HG02678 (cell line): Measurements from ENCODE around the gene HADHB.
A peak's percentile ranks its signal among the peaks of the same experiment; 100 is the strongest.

ENCODE experiments used
- ATAC-seq: cut with Tn5 transposase; IDR thresholded peaks from one replicate; pipeline ENCODE4 v1.9.1; 2021; ENCODE audit warnings: mild to moderate bottlenecking, moderate library complexity; ENCODE audit not compliant: unreplicated experiment

The HADHB gene

DNA sequence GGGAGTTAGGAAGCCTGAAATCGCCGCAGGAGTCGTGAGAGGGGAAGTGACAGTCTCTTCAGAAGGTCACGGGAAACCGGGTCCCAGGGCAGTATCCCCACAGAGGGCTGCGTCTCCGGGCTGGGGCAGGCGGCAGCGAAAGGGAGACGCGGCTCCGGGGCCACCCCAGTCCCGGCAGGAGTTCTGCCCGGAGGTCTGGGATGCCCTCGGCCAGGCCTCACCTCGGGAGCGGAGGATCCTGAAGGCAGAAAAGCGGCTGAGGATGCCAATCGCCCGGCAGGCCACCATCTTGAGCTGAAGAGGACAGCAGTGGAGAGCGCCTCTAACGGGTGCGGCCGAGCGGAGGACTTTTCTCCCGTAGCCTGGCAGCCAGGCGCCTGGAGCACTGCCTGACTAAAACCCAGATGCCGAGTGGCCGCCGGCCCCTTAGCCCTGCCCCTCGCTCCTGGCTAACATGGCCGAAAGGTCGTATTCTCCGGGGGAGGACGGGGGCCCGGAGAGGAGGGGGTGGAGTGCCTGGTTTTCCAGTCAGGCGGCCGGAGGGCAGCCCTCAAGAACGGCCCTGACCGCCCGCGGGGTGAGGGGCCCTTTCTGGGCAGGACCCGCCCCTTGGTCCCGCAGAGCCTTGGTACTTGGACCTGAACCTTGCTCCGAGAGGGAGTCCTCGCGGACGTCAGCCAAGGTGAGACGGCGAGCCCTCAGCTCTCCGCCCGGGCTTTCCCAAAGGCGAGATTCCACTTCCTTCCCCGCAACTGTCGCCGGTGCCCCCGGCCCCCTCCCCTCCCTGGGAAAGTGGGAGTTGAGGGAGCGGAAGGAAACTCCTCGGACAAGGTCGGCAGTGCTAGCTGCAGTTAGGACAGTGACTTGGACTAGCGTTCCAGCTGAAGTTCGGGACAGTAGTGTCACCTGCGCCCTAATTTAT is at the start of gene HADHB, which contains the start of gene HADHA:
Gene HADHB, plus strand, starts transcription at position 631 of the 922 bp plus-strand sequence. CDS start 9,316 bp downstream, outside the sequence.
Gene HADHA, minus strand, starts transcription at position 324 of the 922 bp plus-strand sequence. Its CDS starts 36 bp downstream, at position 288.
- ATAC-seq = peak; percentile 68

DNA sequence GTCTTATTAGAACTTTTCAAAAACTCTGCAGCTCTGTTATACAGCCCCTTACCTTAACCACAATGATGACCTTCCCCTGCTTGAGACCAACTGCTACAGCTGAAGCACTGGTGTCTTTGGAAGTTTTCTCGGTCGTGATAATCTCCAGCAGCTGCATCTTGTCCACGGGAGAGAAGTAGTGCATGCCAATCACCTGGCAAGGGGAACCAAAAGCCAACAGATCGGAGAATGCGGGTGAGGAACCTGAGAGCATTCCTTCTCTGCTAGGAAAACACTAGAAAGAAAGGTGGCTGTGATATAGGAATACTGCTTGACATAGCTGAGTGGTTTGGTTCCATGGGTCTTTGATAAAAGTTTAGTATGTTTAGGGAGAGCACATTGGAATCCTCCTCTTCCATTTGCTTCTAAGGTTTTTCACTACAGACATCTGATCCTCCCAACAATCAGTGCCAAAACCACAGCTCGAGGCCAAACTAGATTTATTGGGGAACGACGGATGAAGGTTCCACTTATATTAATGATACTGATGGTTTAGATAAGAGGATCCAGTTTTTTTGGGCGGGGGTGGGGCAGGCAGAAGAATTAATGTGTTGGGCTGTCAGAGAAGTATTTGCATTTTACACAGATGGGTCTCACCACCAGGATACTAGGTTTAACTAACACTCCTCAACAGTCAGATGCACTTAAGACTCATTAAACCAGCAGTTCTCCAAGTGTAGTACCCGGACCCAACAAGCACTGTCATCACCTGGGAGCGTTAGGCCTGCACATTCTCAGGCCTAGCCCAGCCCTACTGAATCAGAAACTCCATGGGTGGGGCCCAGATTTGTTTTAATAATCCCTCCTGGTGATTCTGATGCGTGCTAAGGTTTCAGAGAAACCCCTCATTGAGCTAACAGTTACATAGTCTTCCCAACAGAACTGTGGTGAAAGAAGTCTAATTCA is 49.4 kb upstream of the HADHB start:
- ATAC-seq = no peak

DNA sequence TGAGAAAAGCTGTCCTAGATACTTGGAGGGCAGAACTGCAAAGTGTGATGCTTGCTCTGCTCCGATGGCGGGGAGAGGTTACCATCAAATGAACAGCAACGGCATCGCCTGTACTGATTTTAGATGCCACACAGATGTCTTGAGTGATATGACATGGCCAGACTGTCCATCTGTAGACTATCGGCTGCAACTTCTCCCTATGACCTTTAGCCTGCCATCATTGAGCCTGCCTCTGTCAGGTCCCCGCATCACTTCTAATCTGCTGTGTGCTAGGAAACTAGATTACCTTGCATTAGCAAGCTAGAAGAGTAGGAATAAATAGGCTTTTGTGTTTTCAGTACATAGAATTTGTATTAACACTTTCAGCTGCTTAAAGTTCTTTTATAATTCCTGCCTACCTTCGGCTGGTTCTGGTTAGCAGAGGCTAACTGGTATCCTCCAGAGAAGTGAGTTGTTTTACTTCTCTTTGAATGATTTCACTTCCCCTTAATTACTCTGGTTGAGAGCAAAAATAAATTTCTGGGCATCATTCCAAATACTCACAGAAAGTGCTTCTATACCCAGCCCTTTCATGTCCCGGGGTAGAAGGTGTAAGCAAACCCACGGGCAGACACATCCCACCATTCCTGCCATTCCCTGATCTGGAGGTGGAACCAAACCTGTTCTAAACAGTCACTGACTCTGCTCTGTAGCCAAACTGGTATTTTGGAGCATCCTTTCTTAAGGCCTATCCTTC is 47.9 kb upstream of the HADHB start:
- no peak for ATAC-seq

DNA sequence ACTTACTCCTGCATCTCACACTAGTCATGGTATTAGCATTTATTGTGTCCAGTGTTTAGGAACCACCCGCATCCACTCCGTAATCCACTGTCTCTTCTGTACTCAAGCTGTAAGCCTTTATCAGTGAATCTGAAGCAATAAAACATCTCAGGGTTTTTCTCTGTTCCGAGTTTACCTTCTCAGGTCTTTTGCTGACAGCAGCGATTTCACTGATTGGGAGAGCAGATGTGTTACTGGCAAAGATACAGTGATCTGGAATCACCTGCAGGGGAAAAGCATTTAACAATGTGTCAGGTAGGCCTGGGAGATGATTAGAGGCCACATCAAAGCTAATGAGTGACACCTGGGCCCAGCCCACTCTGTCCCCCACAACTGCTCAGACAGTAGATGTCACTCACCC is 47.2 kb upstream of the HADHB start:
- ATAC-seq = no peak

DNA sequence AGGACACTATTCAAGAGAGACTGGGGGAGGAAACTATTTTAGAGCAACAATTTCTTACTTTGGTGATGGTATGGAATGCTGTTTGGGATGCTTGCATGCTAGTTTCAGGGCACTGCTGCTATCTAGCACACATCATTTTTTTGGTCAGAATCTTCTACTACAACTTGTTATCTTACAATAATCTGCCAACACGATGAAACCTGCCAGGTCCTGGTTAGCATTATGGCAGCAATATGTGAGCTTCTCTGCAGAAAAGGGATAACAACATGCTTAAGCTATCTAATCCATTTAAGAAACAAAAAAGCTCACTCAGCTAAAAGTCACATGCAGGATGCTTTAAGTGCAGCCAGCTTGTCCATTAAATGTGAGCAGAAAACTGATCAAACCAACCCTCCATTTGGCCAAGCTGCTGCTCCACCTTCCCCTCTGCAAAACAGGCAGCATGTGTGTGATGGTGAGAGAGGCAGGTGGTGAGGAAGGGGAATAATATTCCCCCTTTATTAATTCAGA is 41.7 kb upstream of the HADHB start:
- ATAC-seq = no peak

DNA sequence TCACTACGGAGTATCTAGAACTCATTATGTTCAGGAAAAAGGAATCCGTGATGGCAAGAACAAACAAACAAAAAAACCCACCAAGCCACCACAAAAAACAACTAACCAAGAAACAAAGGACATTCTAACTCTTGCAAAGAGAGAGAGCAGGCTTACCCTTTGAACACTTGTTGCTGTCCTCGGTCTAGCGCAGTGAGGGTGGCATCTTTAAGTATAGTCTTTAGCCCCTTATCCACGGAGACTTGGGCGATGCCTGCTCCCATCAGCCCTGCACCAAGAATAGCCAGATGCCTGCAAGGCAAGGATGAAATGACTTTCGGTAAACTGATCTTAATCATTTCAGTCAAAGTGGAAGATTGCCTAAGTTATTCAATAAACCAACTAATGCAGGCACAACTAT is 40.8 kb upstream of the HADHB start:
- no peak for ATAC-seq

DNA sequence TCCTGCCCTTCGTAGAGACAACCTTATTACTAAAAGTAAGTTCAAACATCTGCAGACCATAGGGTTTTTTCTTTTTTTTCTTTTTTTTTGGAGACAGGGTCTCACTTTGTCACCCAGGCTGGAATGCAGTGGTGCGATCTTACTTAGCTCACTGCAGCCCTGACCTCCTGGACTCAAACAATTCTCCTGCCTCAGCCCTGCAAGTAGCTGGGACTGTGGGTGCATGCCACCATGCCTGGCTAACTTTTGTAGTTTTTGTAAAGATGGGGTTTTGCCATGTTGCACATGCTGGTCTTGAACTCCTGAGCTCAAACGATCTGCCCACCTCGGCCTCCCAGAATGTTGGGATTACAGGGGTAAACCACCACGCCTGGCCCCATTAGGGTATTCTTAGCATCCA is 32.7 kb upstream of the HADHB start:
- no peak for ATAC-seq

DNA sequence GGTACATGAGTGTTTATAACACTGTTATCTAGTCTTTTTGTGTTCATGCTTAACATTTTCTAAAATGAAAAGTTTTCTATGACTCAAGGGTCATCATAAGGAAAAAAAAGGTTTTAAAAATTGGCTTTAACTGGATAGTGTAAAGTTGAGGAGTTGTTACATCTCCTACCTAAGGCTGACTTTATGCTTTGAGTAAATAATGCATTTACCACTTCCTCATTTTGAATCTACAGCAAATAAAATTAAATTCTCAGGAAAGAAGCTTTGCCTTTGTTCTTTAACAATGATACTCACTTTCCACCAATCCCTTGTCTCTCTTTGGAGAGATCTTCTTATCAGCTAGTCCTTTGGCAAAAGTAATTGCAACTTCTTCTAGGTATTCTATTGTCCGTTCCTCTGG is 30.0 kb upstream of the HADHB start:
- ATAC-seq = no peak

DNA sequence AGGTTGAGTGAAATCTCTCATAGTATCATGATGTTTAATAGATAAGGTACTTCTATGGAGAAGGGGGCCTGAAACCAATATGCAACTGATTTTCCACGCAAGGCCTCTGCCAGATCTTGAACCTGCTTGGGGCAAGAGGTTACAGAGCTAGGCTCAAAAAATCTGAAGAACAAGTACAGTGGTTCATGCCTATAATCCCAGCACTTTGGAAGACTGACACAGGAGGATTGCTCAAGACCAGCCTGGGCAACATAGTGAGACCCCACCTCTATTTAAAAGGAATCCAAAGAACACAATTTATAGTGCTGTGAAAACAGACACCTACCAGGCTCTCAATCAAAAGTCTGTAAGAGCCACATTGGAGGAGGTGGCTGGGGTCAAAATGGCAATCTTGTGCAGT is 28.9 kb upstream of the HADHB start:
- ATAC-seq = no peak

DNA sequence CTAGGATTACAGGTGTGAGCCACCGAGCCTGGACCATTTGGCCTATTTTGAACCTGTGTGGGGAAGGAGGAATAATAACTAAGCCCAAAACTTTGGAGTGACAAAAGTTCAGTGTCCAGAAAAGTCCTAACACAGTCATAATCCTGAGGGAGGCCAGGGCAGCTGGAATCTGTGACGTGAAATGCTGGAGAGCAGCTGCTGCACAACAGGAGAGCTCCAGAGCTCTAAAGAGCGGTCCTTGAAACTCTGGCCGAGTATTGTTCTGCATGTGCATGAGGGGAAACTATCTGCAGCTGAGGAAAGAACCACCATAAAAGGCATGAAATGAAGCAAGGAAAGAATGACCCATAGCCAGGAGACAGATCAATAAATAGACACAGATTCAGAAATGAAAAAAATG is 28.2 kb upstream of the HADHB start:
- no peak for ATAC-seq

DNA sequence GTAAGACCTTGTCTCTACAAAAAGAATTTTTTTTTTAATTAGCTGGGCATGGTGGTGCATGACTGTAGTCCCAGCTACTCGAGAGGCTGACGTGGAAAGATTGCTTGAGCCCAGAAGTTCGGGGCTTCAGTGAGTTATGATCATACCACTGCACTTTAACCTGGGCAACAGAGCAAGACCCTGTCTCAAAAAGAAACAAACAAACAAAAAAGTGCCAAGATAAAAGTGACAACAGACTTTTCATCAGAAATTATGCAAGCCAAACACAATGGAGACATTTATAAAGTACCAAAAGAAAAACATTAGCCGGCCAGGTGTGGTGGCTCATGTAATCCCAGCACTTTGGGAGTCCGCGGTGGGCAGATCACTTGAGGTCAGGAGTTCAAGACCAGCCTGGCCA is 27.0 kb upstream of the HADHB start:
- ATAC-seq = no peak

DNA sequence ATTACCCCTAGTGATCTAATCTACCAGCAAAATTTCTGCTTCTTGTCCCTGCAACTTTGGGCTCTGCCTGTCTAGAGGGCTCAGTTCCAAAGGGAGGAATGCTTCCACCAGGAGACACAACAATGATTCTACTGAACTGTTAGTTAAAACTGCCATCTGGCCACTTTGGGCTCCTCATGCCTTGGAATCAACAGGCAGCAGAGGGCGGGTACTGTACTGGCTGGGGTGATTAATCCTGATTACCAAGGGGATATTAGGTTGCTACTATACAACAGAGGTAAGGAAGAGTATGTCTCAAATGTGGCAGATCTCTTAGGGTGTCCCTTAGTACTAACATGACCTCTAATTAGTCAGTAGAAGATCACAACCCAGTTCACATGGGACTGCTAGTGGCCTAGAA is 21.7 kb upstream of the HADHB start:
- no peak for ATAC-seq

DNA sequence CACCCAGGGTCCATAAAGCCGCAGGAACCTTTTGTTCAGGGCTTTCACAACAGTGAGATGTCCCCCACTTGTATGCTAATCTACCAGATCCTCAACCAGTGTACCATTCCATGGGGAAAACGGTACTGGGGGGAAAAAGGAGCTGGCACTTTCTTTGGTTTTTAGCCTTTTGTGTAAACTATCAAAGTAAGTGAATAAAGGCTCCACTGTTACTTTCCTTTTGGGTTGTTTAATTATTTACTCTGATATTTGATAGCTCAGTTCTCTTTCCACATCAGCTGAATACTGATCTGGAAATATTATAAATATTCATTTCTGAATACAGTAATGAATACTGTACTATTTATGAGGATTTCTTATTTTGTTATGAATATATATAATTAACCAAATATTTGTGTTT is 20.6 kb upstream of the HADHB start:
- ATAC-seq = no peak

DNA sequence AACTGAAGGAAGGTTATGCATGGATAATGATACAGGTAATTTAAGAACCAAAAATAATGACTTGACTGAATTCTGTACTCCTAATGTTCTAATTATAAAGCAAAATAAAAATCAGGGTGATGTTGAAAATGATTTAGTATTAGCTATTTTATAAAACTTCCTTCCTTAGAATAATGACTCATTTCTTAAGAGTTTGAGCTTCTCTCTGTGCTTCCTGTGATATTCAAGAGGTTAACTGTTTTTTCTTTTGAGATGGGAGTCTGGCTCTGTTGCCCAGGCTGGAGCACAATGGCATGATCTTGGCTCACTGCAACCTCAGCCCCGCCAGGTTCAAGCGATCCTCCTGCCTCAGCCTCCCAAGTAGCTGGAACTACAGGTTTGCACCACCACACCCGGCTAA is 15.1 kb upstream of the HADHB start:
- ATAC-seq = no peak

DNA sequence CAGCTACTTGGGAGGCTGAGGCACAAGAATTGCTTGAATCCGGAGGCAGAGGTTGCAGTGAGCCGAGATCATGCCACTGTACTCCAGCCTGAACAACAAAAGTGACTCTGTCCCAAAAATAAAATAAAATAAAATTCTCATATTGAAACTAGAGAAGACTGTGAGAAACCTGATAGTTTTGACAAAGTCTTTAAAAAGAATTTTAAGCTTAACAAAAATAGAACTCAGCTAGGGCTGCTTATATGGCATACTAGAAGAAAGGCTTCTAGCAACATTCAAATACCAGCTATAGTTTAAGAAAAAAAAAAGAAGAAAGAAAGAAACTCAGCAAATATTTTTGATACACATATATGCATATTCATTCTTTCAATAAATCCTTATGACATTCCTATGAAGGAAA is 13.9 kb upstream of the HADHB start:
- ATAC-seq = no peak

DNA sequence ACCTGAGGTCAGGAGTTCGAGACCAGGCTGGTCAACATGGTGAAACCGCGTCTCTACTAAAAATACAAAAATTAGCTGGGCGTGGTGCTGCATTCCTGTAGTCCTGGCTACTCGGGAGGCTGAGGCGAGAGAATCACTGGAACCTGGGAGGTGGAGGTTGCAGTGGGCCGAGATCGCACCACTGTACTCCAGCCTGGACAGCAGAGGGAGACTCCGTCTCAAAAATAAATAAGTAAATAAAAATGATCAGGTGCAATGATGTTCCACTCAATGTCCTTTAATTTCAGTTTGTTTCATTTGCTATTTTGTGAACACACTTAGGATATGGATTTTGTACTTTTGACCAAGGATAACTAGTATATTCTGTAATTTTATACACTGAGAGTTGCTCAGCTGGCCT is 9.7 kb upstream of the HADHB start:
- ATAC-seq = no peak

DNA sequence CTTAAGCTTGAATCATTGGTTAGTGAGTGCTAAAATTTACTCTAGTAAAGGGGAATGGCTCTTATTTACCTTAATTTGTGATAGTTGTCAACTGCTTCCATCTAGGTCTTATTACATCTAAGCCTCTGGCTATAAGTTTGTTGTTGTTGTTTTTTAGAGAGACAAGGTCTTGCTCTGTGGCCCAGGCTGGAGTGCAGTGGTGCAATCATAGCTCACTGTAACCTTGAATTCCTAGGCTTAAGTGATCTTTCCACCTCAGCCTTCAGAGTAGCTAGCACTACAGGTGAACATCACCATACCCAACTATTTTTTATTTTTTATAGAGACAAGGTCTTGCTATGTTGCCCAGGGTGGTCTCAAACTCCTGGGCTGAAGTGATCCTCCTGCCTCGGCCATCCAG is 6.9 kb upstream of the HADHB start:
- no peak for ATAC-seq

DNA sequence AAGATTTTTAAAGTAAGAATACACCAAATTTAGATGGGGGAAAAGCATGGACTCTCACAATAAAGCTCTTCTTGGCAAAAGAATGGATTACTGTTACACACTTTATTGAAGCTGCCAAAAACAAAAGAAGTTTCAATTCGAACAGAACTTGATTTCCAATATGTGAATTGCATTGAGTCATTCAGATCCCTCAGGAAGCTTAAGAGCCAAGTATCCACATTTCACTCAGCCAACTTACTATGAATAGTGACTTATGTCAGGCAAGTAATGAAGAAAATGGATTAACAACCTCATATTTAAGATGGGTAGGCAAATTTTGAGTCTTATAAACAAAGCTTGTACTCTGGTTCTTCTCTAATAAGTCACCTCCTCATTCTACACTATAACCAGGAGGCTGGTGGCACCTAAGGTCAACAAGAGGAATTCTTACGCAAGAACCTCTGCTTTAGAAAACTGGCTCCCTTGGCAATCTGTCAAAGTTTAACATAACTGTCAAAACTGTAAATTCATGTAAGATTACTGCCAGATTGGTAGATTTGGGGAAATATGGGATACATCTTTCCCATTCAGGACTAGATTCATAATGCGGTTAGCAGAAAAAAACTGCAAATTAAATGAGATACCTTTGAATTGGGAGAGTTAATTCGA is 6.3 kb upstream of the HADHB start:
- no peak for ATAC-seq

DNA sequence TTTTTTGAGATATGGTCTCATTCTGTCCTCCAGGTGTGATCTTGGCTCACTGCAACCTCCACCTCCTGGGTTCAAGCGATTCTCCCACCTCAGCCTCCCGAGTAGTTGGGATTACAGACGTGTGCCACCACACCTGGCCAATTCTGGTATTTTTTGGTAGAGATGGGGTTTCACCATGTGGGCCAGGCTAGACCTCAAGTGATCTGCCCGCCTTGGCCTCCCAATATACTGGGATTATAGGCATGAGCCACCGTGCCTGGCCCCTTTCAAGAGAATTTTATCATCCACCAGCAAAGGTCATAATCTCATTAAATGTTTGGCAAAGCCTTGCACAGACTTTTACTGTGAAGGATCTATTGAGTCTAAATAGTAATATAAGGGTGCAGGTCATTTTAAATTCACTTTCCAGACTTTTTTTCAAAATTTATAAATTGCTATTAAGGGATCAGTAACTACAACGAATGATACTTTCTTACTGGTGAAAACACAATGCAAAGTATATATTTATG is 2.8 kb upstream of the HADHB start:
- ATAC-seq = no peak
